HuH-7 (cell line): Measurements from ENCODE around the gene MIOX.

Experiments
- DNase-seq: peaks from one replicate; pipeline ENCODE4 v3.0.0; 2011; ENCODE audit warnings: low spot score

MIOX gene

GRCh38 chr22:50473855-50474671 is 12.6 kb upstream of the MIOX start:
- no peak for DNase-seq

GRCh38 chr22:50474710-50475651 is 11.7 kb upstream of the MIOX start, which contains the start of gene SBF1:
TSS of gene SBF1 (minus strand) at chr22:50475035. CDS start at chr22:50474840, 195 bp downstream.
- peak; percentile 100 for DNase-seq

- DNase-seq: no peak
Measured at GRCh38 chr22:50475652-50476002, 11.0 kb upstream of the MIOX start.

- DNase-seq: no peak
Measured at GRCh38 chr22:50476868-50477267, 9.8 kb upstream of the MIOX start.

- no peak for DNase-seq
Measured at GRCh38 chr22:50477923-50478322, 8.7 kb upstream of the MIOX start.

- DNase-seq: no peak
Measured at GRCh38 chr22:50479721-50480120, 6.9 kb upstream of the MIOX start.

- no peak for DNase-seq
Measured at GRCh38 chr22:50481045-50481439, 5.6 kb upstream of the MIOX start.

GRCh38 chr22:50481440-50482106 is 5.1 kb upstream of the MIOX start, which contains the start of gene ADM2:
TSS of gene ADM2 (plus strand) at chr22:50481543. CDS start at chr22:50481848, 305 bp downstream.
- DNase-seq: peak; percentile 98

- DNase-seq: no peak
Measured at GRCh38 chr22:50482107-50483074, 4.3 kb upstream of the MIOX start.

GRCh38 chr22:50483106-50483505 is 3.6 kb upstream of the MIOX start:
- DNase-seq: no peak

GRCh38 chr22:50483556-50483955 is 3.1 kb upstream of the MIOX start:
- no peak for DNase-seq

- DNase-seq: no peak
Measured at GRCh38 chr22:50483977-50484853, 2.4 kb upstream of the MIOX start.

- DNase-seq: no peak
Measured at GRCh38 chr22:50485221-50486131, 1.2 kb upstream of the MIOX start.

GRCh38 chr22:50487290-50488005 is 789 bp downstream of the MIOX start:
- no peak for DNase-seq

GRCh38 chr22:50488006-50488677 is 1.5 kb downstream of the MIOX start:
- no peak for DNase-seq

- no peak for DNase-seq
Measured at GRCh38 chr22:50488886-50489285, 2.2 kb downstream of the MIOX start.

- no peak for DNase-seq
Measured at GRCh38 chr22:50489363-50490243, 2.9 kb downstream of the MIOX start.
